Measurements from ENCODE around the gene CSTF2T.

- TF ChIP-seq E2F5 (CRISPR knock-in tag; conservative IDR thresholded peaks at IDR 0.05) = no peak
- TF ChIP-seq KAT2B (IDR thresholded peaks at IDR 0.05; ENCODE audit: borderline replicate concordance, low read depth, low read length) = no peak
- TF ChIP-seq ETV6 (CRISPR knock-in tag; conservative IDR thresholded peaks at IDR 0.05) = no peak
- no peak for TF ChIP-seq SMAD9 (CRISPR knock-in tag; IDR thresholded peaks at IDR 0.05)
- TF ChIP-seq NFYC (CRISPR knock-in tag; IDR thresholded peaks at IDR 0.05) = no peak
- no peak for TF ChIP-seq THYN1 (CRISPR knock-in tag; IDR thresholded peaks at IDR 0.05; ENCODE audit: borderline replicate concordance, low read depth)
- TF ChIP-seq ATF3 (CRISPR knock-in tag; IDR thresholded peaks at IDR 0.05) = no peak
- no peak for TF ChIP-seq PHF8 (CRISPR knock-in tag; IDR thresholded peaks at IDR 0.05)
- no peak for TF ChIP-seq POLR2A (IDR thresholded peaks at IDR 0.05; ENCODE audit: insufficient read depth in 1 of 2, low read depth in 2 of 2, low read length in 2 of 2)
- no peak for TF ChIP-seq RNF219 (CRISPR knock-in tag; IDR thresholded peaks at IDR 0.05)
- TF ChIP-seq SP4 (CRISPR knock-in tag; IDR thresholded peaks at IDR 0.05) = no peak
- TF ChIP-seq, protein P1, sequence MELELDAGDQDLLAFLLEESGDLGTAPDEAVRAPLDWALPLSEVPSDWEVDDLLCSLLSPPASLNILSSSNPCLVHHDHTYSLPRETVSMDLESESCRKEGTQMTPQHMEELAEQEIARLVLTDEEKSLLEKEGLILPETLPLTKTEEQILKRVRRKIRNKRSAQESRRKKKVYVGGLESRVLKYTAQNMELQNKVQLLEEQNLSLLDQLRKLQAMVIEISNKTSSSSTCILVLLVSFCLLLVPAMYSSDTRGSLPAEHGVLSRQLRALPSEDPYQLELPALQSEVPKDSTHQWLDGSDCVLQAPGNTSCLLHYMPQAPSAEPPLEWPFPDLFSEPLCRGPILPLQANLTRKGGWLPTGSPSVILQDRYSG (CRISPR knock-in tag; IDR thresholded peaks at IDR 0.05) = no peak
Observed at GRCh38 chr10:51707821-51708424, 8.5 kb upstream of the CSTF2T start.
